H1 (cell line): Measurements from ENCODE around the gene MZT1. TPM values are rescaled to one million over a fixed set of nuclear protein-coding genes. Genes with fewer than 3 reads are reported as not detected.

Experiments
- CTCF ChIA-PET: fragments of 300-600 bp; sonication (Branson Sonifier 250); formaldehyde crosslinking; loops from one replicate; lab custom pipeline; 2021; ENCODE audit not compliant: partially characterized antibody; lab: Charles Lee
- POLR2A ChIA-PET: fragments of 300-600 bp; sonication (Branson Sonifier 250); formaldehyde crosslinking; loops from one replicate; lab custom pipeline; 2021; ENCODE audit warnings: inconsistent platforms; ENCODE audit not compliant: partially characterized antibody; lab: Charles Lee
- DNase-seq, 2 experiments: peaks; one replicate each; pipeline versions ENCODE4 v3.0.0 to v3.0.0-alpha.2; 2010 to 2022; ENCODE audit warnings: low spot score in 2 of 2, low read depth in 1 of 2, mixed read lengths in 1 of 2
- FAIRE-seq: peaks from 2 replicates; lab custom pipeline; 2011; peaks lifted over from hg19 to GRCh38; lab: Jason Lieb, UNC
- H2AFZ ChIP-seq: 2 replicates; pipeline ENCODE4 v1.8.1; 2012; ENCODE audit warnings: low read length, inconsistent platforms
- H2AK5ac ChIP-seq: 2 replicates; pipeline ENCODE4 v1.6.1; 2013; ENCODE audit warnings: low read depth, low read length
- H2BK120ac ChIP-seq: replicated peaks from 2 replicates; pipeline ENCODE3; 2013; ENCODE audit warnings: low read depth, low read length, inconsistent platforms
- H2BK12ac ChIP-seq: 2 replicates; pipeline ENCODE4 v1.6.1; 2013; ENCODE audit warnings: low read depth, low read length
- H2BK15ac ChIP-seq: 2 replicates; pipeline ENCODE4 v1.6.1; 2013; ENCODE audit warnings: low read length
- H2BK20ac ChIP-seq: 2 replicates; pipeline ENCODE4 v1.6.1; 2013; ENCODE audit warnings: low read length
- H2BK5ac ChIP-seq: 2 replicates; pipeline ENCODE4 v1.6.1; 2013; ENCODE audit warnings: low read depth, low read length
- H3K14ac ChIP-seq: 2 replicates; pipeline ENCODE4 v1.6.1; 2013; ENCODE audit warnings: inconsistent platforms; ENCODE audit not compliant: insufficient read length
- H3K18ac ChIP-seq: 2 replicates; pipeline ENCODE4 v1.6.1; 2013; ENCODE audit warnings: low read length; ENCODE audit errors: extremely low read depth
- H3K23ac ChIP-seq: 2 replicates; pipeline ENCODE4 v1.6.1; 2013; ENCODE audit warnings: inconsistent platforms; ENCODE audit not compliant: insufficient read length
- H3K23me2 ChIP-seq: 2 replicates; pipeline ENCODE4 v1.6.1; 2013; ENCODE audit warnings: low read depth, low read length
- H3K27ac ChIP-seq: 2 replicates; pipeline ENCODE4 v1.6.1; 2011; ENCODE audit warnings: low read depth, low read length, inconsistent platforms
- H3K27me3 ChIP-seq, 4 experiments: replicated peaks in 1 of 4; 1 replicate in 1 of 4; 2 replicates in 3 of 4; pipeline versions ENCODE4 v1.6.1 to v1.8.1; 2011 to 2013; ENCODE audit warnings: low read length in 3 of 4, mild to moderate bottlenecking in 3 of 4, inconsistent platforms in 2 of 4, mixed read lengths in 2 of 4, moderate library complexity in 1 of 4; ENCODE audit not compliant: control insufficient read depth in 3 of 4, insufficient read depth in 3 of 4; ENCODE audit errors: extremely low read depth in 1 of 4
- H3K36me3 ChIP-seq, 4 experiments: 2 replicates each; pipeline versions ENCODE4 v1.6.1 to v1.8.1; 2011 to 2013; ENCODE audit warnings: mild to moderate bottlenecking in 4 of 4, low read length in 3 of 4, moderate library complexity in 2 of 4, control low read depth in 1 of 4, inconsistent platforms in 1 of 4; ENCODE audit not compliant: insufficient read depth in 4 of 4, control insufficient read depth in 2 of 4
- H3K4ac ChIP-seq: replicated peaks from 2 replicates; pipeline ENCODE3; 2013; ENCODE audit warnings: low read length, low read depth, mixed read lengths, inconsistent platforms; ENCODE audit not compliant: insufficient read length
- H3K4me1 ChIP-seq, 4 experiments: replicated peaks in 1 of 4; 1 replicate in 1 of 4; 2 replicates in 3 of 4; pipeline versions ENCODE4 v1.6.1 to v1.8.1; 2011 to 2013; ENCODE audit warnings: low read length in 3 of 4, inconsistent platforms in 2 of 4, mixed read lengths in 1 of 4; ENCODE audit not compliant: insufficient read depth in 4 of 4, control insufficient read depth in 3 of 4
- H3K4me2 ChIP-seq, 2 experiments: 2 replicates each; pipeline versions ENCODE4 v1.6.1 to v1.8.1; 2011 to 2013; ENCODE audit warnings: low read depth in 2 of 2, low read length in 2 of 2, control low read depth in 1 of 2, inconsistent platforms in 1 of 2, mild to moderate bottlenecking in 1 of 2; ENCODE audit not compliant: insufficient read depth in 1 of 2
- H3K4me3 ChIP-seq, 4 experiments: fragments of 200-600, 300-600 bp in 1 of 4; sonication (generic), shearing (Covaris generic), sonication (Bioruptor Twin) in 1 of 4; 2 replicates each; pipeline versions ENCODE4 v1.5.1 to v1.8.1; 2011 to 2016; ENCODE audit warnings: low read length in 4 of 4, low read depth in 3 of 4, control low read depth in 2 of 4, inconsistent platforms in 2 of 4, mild to moderate bottlenecking in 2 of 4, mixed read lengths in 1 of 4, moderate library complexity in 1 of 4; ENCODE audit not compliant: insufficient read depth in 2 of 4; ENCODE audit errors: extremely low read depth in 1 of 4
- H3K56ac ChIP-seq: replicated peaks from 2 replicates; pipeline ENCODE3; 2013; ENCODE audit warnings: low read depth, mild to moderate bottlenecking, mixed read lengths, low read length, inconsistent platforms; ENCODE audit not compliant: insufficient read length
- H3K79me1 ChIP-seq: 2 replicates; pipeline ENCODE4 v1.6.1; 2013; ENCODE audit warnings: low read depth, low read length, control low read depth
- H3K79me2 ChIP-seq, 2 experiments: 2 replicates each; pipeline versions ENCODE4 v1.6.1 to v1.8.1; 2012 to 2013; ENCODE audit warnings: low read length in 2 of 2, mild to moderate bottlenecking in 2 of 2, inconsistent platforms in 1 of 2; ENCODE audit not compliant: insufficient read depth in 2 of 2, control insufficient read depth in 1 of 2
- H3K9ac ChIP-seq, 4 experiments: replicated peaks in 1 of 4; 1 replicate in 1 of 4; 2 replicates in 3 of 4; pipeline versions ENCODE4 v1.6.1 to v1.8.1; 2011 to 2013; ENCODE audit warnings: low read depth in 3 of 4, low read length in 3 of 4, control low read depth in 2 of 4, mild to moderate bottlenecking in 2 of 4, moderate library complexity in 2 of 4, inconsistent platforms in 1 of 4; ENCODE audit errors: extremely low read depth in 1 of 4
- H3K9me3 ChIP-seq, 2 experiments: 2 replicates each; pipeline versions ENCODE4 v1.6.1 to v1.8.1; 2012 to 2013; ENCODE audit warnings: mild to moderate bottlenecking in 2 of 2, moderate library complexity in 2 of 2, control low read depth in 1 of 2, inconsistent platforms in 1 of 2, low read depth in 1 of 2, low read length in 1 of 2, mixed read lengths in 1 of 2; ENCODE audit not compliant: insufficient read depth in 2 of 2
- H4K20me1 ChIP-seq, 2 experiments: replicated peaks in 1 of 2; 2 replicates each; pipeline versions ENCODE3 to v1.8.1; 2011 to 2013; ENCODE audit warnings: inconsistent platforms in 2 of 2, low read length in 2 of 2, mild to moderate bottlenecking in 1 of 2; ENCODE audit not compliant: insufficient read depth in 2 of 2, control insufficient read depth in 1 of 2
- H4K5ac ChIP-seq: 2 replicates; pipeline ENCODE4 v1.6.1; 2013; ENCODE audit warnings: low read length, low read depth, mixed read lengths, inconsistent platforms; ENCODE audit not compliant: insufficient read length
- H4K8ac ChIP-seq: 2 replicates; pipeline ENCODE4 v1.8.0; 2013; ENCODE audit warnings: mild to moderate bottlenecking, moderate library complexity, low read length, inconsistent platforms; ENCODE audit not compliant: insufficient read depth; ENCODE audit errors: extremely low read depth
- H4K91ac ChIP-seq: replicated peaks from 2 replicates; pipeline ENCODE3; 2013; ENCODE audit warnings: low read length, mixed read lengths, inconsistent platforms; ENCODE audit not compliant: insufficient read length
- ATF3 ChIP-seq: IDR thresholded peaks from 2 replicates; pipeline ENCODE4 v1.6.1; 2011; ENCODE audit warnings: low read depth, mild to moderate bottlenecking, low read length; ENCODE audit not compliant: insufficient read depth
- E2F6 ChIP-seq: IDR thresholded peaks from 2 replicates; pipeline ENCODE4 v1.6.1; 2012; ENCODE audit warnings: inconsistent platforms
- FOSL1 ChIP-seq: IDR thresholded peaks from 2 replicates; pipeline ENCODE4 v1.6.1; 2011; ENCODE audit warnings: mild to moderate bottlenecking, low read depth, low read length, moderate library complexity; ENCODE audit not compliant: insufficient read depth
- WGBS, 2 experiments: shearing (Covaris generic) in 1 of 2; methylation state at CpG; one replicate each; pipeline versions ENCODE4 v1.1.6 to v1.1.7; 2013 to 2015; ENCODE audit warnings: low lambda C conversion rate in 2 of 2, mixed read lengths in 2 of 2, inconsistent platforms in 1 of 2, low coverage in 1 of 2, missing lambda C conversion rate in 1 of 2; ENCODE audit not compliant: insufficient replicate concordance in 2 of 2, insufficient coverage in 1 of 2, insufficient read length in 1 of 2; ENCODE audit errors: extremely low coverage in 1 of 2, missing lambda C conversion rate in 1 of 2; 5-methylcytosine and 5-hydroxymethylcytosine counted together
- polyA plus RNA-seq, 7 experiments: library from polyadenylated mRNA; depleted of rRNA in 3 of 7; stranded (reverse) in 5 of 7; unstranded in 2 of 7; fragments of >200 nt in 5 of 7; fragments of 200-250 nt in 2 of 7; gene quantifications; 1 replicate in 5 of 7; 2 replicates in 1 of 7; 4 replicates in 1 of 7; pipeline versions ENCODE4 v1.2.1 to v1.2.3, GENCODE V29; 2011 to 2013; ENCODE audit warnings: missing spikeins in 2 of 7, mixed read lengths in 2 of 7
- total RNA-seq: library from RNA; stranded (reverse); fragmentation: NEBNext Ultra II Directional; extraction: Animal tissue kit (Norgen Biotek cat#: 25700); gene quantifications from 2 replicates; pipeline ENCODE4 v1.2.1, GENCODE V29; 2021

The MZT1 gene
- total and polyA plus RNA-seq, 2 of the 8 experiments (the other 6 are each of a cell fraction or from before 2014, with no cell fraction given) = 8.8 to 25.2 TPM

- H3K4me3 ChIP-seq = no peak overlapping the region
- no peak overlapping the region for H3K27ac ChIP-seq
- H2BK20ac ChIP-seq = no peak overlapping the region
- H3K9ac ChIP-seq = no peak overlapping the region
- no peak overlapping the region for H4K5ac ChIP-seq
- CTCF ChIA-PET = no interaction called here
- H2AK5ac ChIP-seq = no peak overlapping the region
- FAIRE-seq (no peak), DNase-seq (no peak)
- no peak overlapping the region for H4K91ac ChIP-seq
- no peak overlapping the region for H3K4ac ChIP-seq
- H3K9me3 ChIP-seq = peaks cover 19 to 24% of the 10 kb centered on the region in 2 experiments
- no peaks in the 10 kb centered on the region for H3K4me1 ChIP-seq
- H2BK5ac ChIP-seq = no peak overlapping the region
- H3K79me2 ChIP-seq = no peaks in the 10 kb centered on the region
- WGBS, 2 experiments = 73% methylated on average over 5 of the region's 5 CpGs; no CpG with 5 or more reads in 1 of the 2 experiments
- H2BK15ac ChIP-seq = no peak overlapping the region
- no peaks in the 10 kb centered on the region for H4K20me1 ChIP-seq
- no peaks in the 10 kb centered on the region; the same call in 1 of the 2 replicates for H3K23me2 ChIP-seq
- H3K27me3 ChIP-seq = no peaks in the 10 kb centered on the region
- H4K8ac ChIP-seq = no peak overlapping the region
- H2BK120ac ChIP-seq = no peak overlapping the region
- H3K79me1 ChIP-seq = no peaks in the 10 kb centered on the region
- H3K36me3 ChIP-seq = no peaks in the 10 kb centered on the region; a peak in 2 of 8 replicates
- no peak overlapping the region for H3K18ac ChIP-seq
- POLR2A ChIA-PET = no interaction called here
- TF ChIP-seq FOSL1 (no peak), E2F6 (no peak), ATF3 (no peak)
- H3K56ac ChIP-seq = no peak overlapping the region
- H2AFZ ChIP-seq = no peak overlapping the region
- H3K4me2 ChIP-seq = no peak overlapping the region
- H2BK12ac ChIP-seq = no peak overlapping the region
- H3K23ac ChIP-seq = no peak overlapping the region
- H3K14ac ChIP-seq = no peak overlapping the region
These were observed 34.4 kb downstream of the MZT1 start for GRCh38 chr13:72692884-72693514.
